Neural cell (in vitro differentiated cells): Measurements from ENCODE around the gene SHISAL1. TPM values are rescaled to one million over a fixed set of nuclear protein-coding genes. Genes with fewer than 3 reads are reported as not detected.

Experiments used
- H2AFZ ChIP-seq: fragments of 200-600, 300-800 bp; sonication (generic), shearing (Covaris generic); 2 replicates; pipeline ENCODE4 v1.6.0; 2014; ENCODE audit warnings: low read depth, mild to moderate bottlenecking, antibody characterized with exemption, low read length, moderate library complexity
- H3F3A ChIP-seq: fragments of 200-600 bp; shearing (Covaris generic); 2 replicates; pipeline ENCODE4 v1.6.1; 2016; ENCODE audit warnings: mild to moderate bottlenecking, moderate library complexity, mixed read lengths, antibody characterized with exemption, low read length; ENCODE audit not compliant: insufficient read depth, poor library complexity, severe bottlenecking
- H3K27ac ChIP-seq: fragments of 200-600, 300-800 bp; sonication (generic), shearing (Covaris generic); 2 replicates; pipeline ENCODE4 v1.5.1; 2014; ENCODE audit warnings: mild to moderate bottlenecking, low read length, moderate library complexity
- H3K27me3 ChIP-seq: fragments of 300-800, 200-600 bp; sonication (generic), shearing (Covaris generic); 2 replicates; pipeline ENCODE4 v1.6.0; 2014; ENCODE audit warnings: mild to moderate bottlenecking, low read depth, low read length, moderate library complexity; ENCODE audit not compliant: insufficient read depth
- H3K36me3 ChIP-seq: fragments of 300-800, 200-600 bp; sonication (generic), shearing (Covaris generic); 2 replicates; pipeline ENCODE4 v1.5.1; 2014; ENCODE audit warnings: mild to moderate bottlenecking, antibody characterized with exemption, low read length, moderate library complexity; ENCODE audit not compliant: insufficient read depth
- H3K4me2 ChIP-seq: fragments of 300-800, 200-600 bp; sonication (generic), shearing (Covaris generic); 2 replicates; pipeline ENCODE4 v1.6.0; 2014; ENCODE audit warnings: mild to moderate bottlenecking, low read length
- H3K4me3 ChIP-seq: fragments of 300-800, 200-600 bp; sonication (generic), shearing (Covaris generic); 2 replicates; pipeline ENCODE4 v1.5.1; 2014; ENCODE audit warnings: mild to moderate bottlenecking, low read length, moderate library complexity
- H3K79me2 ChIP-seq: fragments of 200-600 bp; shearing (Covaris generic); replicated peaks from 2 replicates; pipeline ENCODE4 v1.6.0; 2014; ENCODE audit warnings: mild to moderate bottlenecking, low read length, moderate library complexity; ENCODE audit not compliant: insufficient read depth
- H3K9ac ChIP-seq: fragments of 300-800, 200-600 bp; sonication (generic), shearing (Covaris generic); 2 replicates; pipeline ENCODE4 v1.6.1; 2016; ENCODE audit warnings: mild to moderate bottlenecking, low read length, mixed read lengths
- H3K9me2 ChIP-seq: fragments of 200-600 bp; shearing (Covaris generic); 2 replicates; pipeline ENCODE4 v1.6.1; 2016; ENCODE audit warnings: mild to moderate bottlenecking, low read length, mixed read lengths; ENCODE audit not compliant: insufficient read depth
- H3K9me3 ChIP-seq: fragments of 200-600, 300-800 bp; sonication (generic), shearing (Covaris generic); 2 replicates; pipeline ENCODE4 v1.6.1; 2016; ENCODE audit warnings: mild to moderate bottlenecking, mixed run types, low read length, moderate library complexity, mixed read lengths
- H4K20me1 ChIP-seq: fragments of 200-600 bp; shearing (Covaris generic); 2 replicates; pipeline ENCODE4 v1.6.1; 2016; ENCODE audit warnings: mild to moderate bottlenecking, mixed run types; ENCODE audit not compliant: insufficient read depth
- CTCF ChIP-seq: fragments of 450-650 bp; IDR thresholded peaks from 2 replicates; pipeline ENCODE4 v1.5.1; 2014; ENCODE audit warnings: antibody characterized with exemption, mild to moderate bottlenecking, moderate library complexity; ENCODE audit not compliant: poor library complexity, severe bottlenecking
- EP300 ChIP-seq: fragments of 450-650 bp; conservative IDR thresholded peaks from 2 replicates; pipeline ENCODE4 v1.6.1; 2014; ENCODE audit warnings: antibody characterized with exemption, mild to moderate bottlenecking, moderate library complexity; ENCODE audit not compliant: poor library complexity, severe bottlenecking
- EZH2 ChIP-seq: fragments of 200-600, 300-800 bp; shearing (Covaris generic), sonication (generic); IDR thresholded peaks from 2 replicates; pipeline ENCODE4 v1.6.1; 2014; ENCODE audit warnings: antibody characterized with exemption, low read length, borderline replicate concordance, mild to moderate bottlenecking; ENCODE audit not compliant: insufficient read depth, poor library complexity, severe bottlenecking
- MXI1 ChIP-seq: fragments of 450-650 bp; conservative IDR thresholded peaks from 2 replicates; pipeline ENCODE4 v1.6.1; 2014; ENCODE audit warnings: antibody characterized with exemption, mild to moderate bottlenecking; ENCODE audit not compliant: poor library complexity, severe bottlenecking
- POLR2AphosphoS5 ChIP-seq: IDR thresholded peaks from 2 replicates; pipeline ENCODE4 v1.6.1; 2012
- RAD21 ChIP-seq: fragments of 450-650 bp; conservative IDR thresholded peaks from 2 replicates; pipeline ENCODE4 v1.6.1; 2014; ENCODE audit warnings: antibody characterized with exemption, mild to moderate bottlenecking, moderate library complexity
- REST ChIP-seq: IDR thresholded peaks from 2 replicates; pipeline ENCODE4 v1.6.1; 2012; ENCODE audit warnings: borderline replicate concordance
- SMC3 ChIP-seq: fragments of 450-650 bp; conservative IDR thresholded peaks from 2 replicates; pipeline ENCODE4 v1.6.1; 2014; ENCODE audit warnings: antibody characterized with exemption, mild to moderate bottlenecking, moderate library complexity; ENCODE audit not compliant: poor library complexity
- TAF1 ChIP-seq: IDR thresholded peaks from 2 replicates; pipeline ENCODE4 v1.6.1; 2012; ENCODE audit warnings: low read depth
- polyA plus RNA-seq: library from polyadenylated mRNA; depleted of rRNA; stranded (reverse); fragments of >200 nt; gene quantifications from 2 replicates; pipeline ENCODE4 v1.2.3, GENCODE V29; 2014

SHISAL1 gene
- polyA plus RNA-seq, 1 donor from 2014 or later: 15.4 TPM

- peaks cover 6% of the 10 kb centered on the region for H3K9me3 ChIP-seq
- no peak overlapping the region for H2AFZ ChIP-seq
- no peak overlapping the region for H3K4me2 ChIP-seq
- no peaks in the 10 kb centered on the region for H3K36me3 ChIP-seq
- no peak overlapping the region for H3K9ac ChIP-seq
- no peak overlapping the region for H3K4me3 ChIP-seq
- H4K20me1 ChIP-seq: no peaks in the 10 kb centered on the region
- no peak for TF ChIP-seq MXI1
- H3K27ac ChIP-seq: no peak overlapping the region
- no peaks in the 10 kb centered on the region for H3K79me2 ChIP-seq
- H3F3A ChIP-seq: no peaks in the 10 kb centered on the region
- H3K27me3 ChIP-seq: no peaks in the 10 kb centered on the region
- H3K9me2 ChIP-seq: no peaks in the 10 kb centered on the region
Measured at GRCh38 chr22:44245867-44246266, 66.9 kb downstream of the SHISAL1 start.

- H3K27me3 ChIP-seq: no peaks in the 10 kb centered on the region
- H3K36me3 ChIP-seq: no peaks in the 10 kb centered on the region
- no peak overlapping the region for H3K27ac ChIP-seq
- H3K79me2 ChIP-seq: no peaks in the 10 kb centered on the region
- peaks cover 1% of the 10 kb centered on the region for H3K9me3 ChIP-seq
- H3K9me2 ChIP-seq: no peaks in the 10 kb centered on the region
- no peak overlapping the region for H2AFZ ChIP-seq
- H3K4me2 ChIP-seq: no peak overlapping the region
- no peaks in the 10 kb centered on the region for H4K20me1 ChIP-seq
- no peaks in the 10 kb centered on the region for H3F3A ChIP-seq
- H3K4me3 ChIP-seq: no peak overlapping the region
- no peak overlapping the region for H3K9ac ChIP-seq
- TF ChIP-seq POLR2AphosphoS5 (no peak), RAD21 (no peak), REST (no peak), CTCF (no peak), EZH2 (no peak), SMC3 (no peak), MXI1 (no peak), TAF1 (no peak), EP300 (no peak)
Measured at GRCh38 chr22:44245438-44245837, 67.3 kb downstream of the SHISAL1 start.

- Histone ChIP-seq H3K9me2 (no peaks in the 10 kb centered on the region), H3K4me2 (no peak overlapping the region), H3K9ac (no peak overlapping the region), H2AFZ (no peak overlapping the region), H3K9me3 (no peaks in the 10 kb centered on the region), H4K20me1 (no peaks in the 10 kb centered on the region), H3K27ac (no peak overlapping the region), H3K36me3 (no peaks in the 10 kb centered on the region), H3K27me3 (no peaks in the 10 kb centered on the region), H3F3A (no peaks in the 10 kb centered on the region), H3K4me3 (no peak overlapping the region), H3K79me2 (no peaks in the 10 kb centered on the region)
- no peak for TF ChIP-seq EZH2
- no peak for TF ChIP-seq TAF1
- no peak for TF ChIP-seq SMC3
- TF ChIP-seq EP300: no peak
- no peak for TF ChIP-seq POLR2AphosphoS5
- no peak for TF ChIP-seq MXI1
Measured at GRCh38 chr22:44244265-44244822, 68.4 kb downstream of the SHISAL1 start.
